ENCODE data around the gene SACM1L.

The SACM1L gene

GRCh38 chr3:45792516-45793172 is 103.4 kb downstream of the SACM1L start:
- no peak for DNase-seq

- DNase-seq: no peak
Measured at GRCh38 chr3:45793482-45794176, 104.4 kb downstream of the SACM1L start.

- no peak for DNase-seq
Measured at GRCh38 chr3:45794177-45794560, 105.0 kb downstream of the SACM1L start.

GRCh38 chr3:45794660-45795059 is 105.5 kb downstream of the SACM1L start:
- DNase-seq: no peak
